Activated CD4-positive, alpha-beta T cell treated with anti-CD3 and anti-CD28 coated beads for 36 hours (primary cell): ENCODE measurements around the gene CRAMP1. TPM values are rescaled to one million over a fixed set of nuclear protein-coding genes. Genes with fewer than 3 reads are reported as not detected.

Experiments
- ATAC-seq: fragments of 200-7000 bp; cut with Tn5 transposase; one replicate; pipeline ENCODE4 v1.10.0; 2021; ENCODE audit warnings: mild to moderate bottlenecking, moderate library complexity
- CTCF ChIA-PET: fragments of 350-600 bp; sonication (Branson Sonifier 250); formaldehyde crosslinking; loops from one replicate; lab custom pipeline; 2021; ENCODE audit warnings: antibody characterized with exemption; lab: Charles Lee
- POLR2A ChIA-PET: fragments of 350-600 bp; sonication (Branson Sonifier 250); formaldehyde crosslinking; loops from one replicate; lab custom pipeline; 2021; ENCODE audit warnings: antibody characterized with exemption, inconsistent platforms; lab: Charles Lee
- DNase-seq: peaks from one replicate; pipeline ENCODE4 v3.0.0-alpha.2; 2020
- H3K27ac Mint-ChIP-seq: one replicate; pipeline ENCODE4 v1.8.0; 2021; ENCODE audit warnings: mixed read lengths
- H3K27me3 Mint-ChIP-seq: one replicate; pipeline ENCODE4 v1.8.0; 2021; ENCODE audit warnings: mixed read lengths
- H3K36me3 Mint-ChIP-seq: one replicate; pipeline ENCODE4 v1.8.0; 2021; ENCODE audit warnings: low read depth, mixed read lengths
- H3K4me1 Mint-ChIP-seq: one replicate; pipeline ENCODE4 v1.8.0; 2021; ENCODE audit warnings: mixed read lengths
- H3K4me3 Mint-ChIP-seq: one replicate; pipeline ENCODE4 v1.8.0; 2021; ENCODE audit warnings: mild to moderate bottlenecking, moderate library complexity, mixed read lengths
- H3K9me3 Mint-ChIP-seq: one replicate; pipeline ENCODE4 v1.8.0; 2021; ENCODE audit warnings: low read depth, mixed read lengths
- intact Hi-C, 2 experiments: fragments of 100-400 bp; cut with DNase I in 1 of 2; cut with micrococcal nuclease in 1 of 2; formaldehyde crosslinking; loops; one replicate each; pipeline versions ENCODE4 v1.14.2 to v1.15.1; 2022 to 2024; cut with DNase I, micrococcal nuclease
- total RNA-seq, 2 experiments: library from RNA; stranded (reverse); gene quantifications; one replicate each; pipeline ENCODE4 v1.2.3, GENCODE V29; 2021

The CRAMP1 gene
- total RNA-seq, 2 experiments from 2014 or later = 14.1 to 15.0 TPM

DNA sequence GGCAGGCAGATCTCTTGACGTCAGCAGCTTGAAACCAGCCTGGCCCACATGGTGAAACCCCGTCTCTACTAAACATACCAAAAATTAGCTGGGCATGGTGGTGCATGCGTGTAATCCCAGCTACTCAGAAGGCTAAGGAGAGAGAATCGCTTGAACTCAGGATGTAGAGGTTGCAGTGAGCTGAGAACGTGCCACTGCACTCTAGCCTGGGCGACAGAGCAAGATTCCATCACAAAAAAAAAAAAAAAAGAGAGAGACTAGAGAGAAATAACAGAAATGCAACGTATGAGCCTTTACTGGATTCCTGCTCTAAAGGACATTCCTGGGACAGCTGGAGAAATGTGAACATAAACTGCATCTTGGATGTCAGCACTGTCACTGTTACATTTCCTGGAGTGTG, 11.1 kb upstream of the CRAMP1 start:
- Mint-ChIP-seq H3K27me3 (no peaks in the 10 kb centered on the region), H3K9me3 (no peaks in the 10 kb centered on the region), H3K4me3 (no peak overlapping the region), H3K36me3 (no peaks in the 10 kb centered on the region), H3K4me1 (no peaks in the 10 kb centered on the region), H3K27ac (no peak overlapping the region)
- POLR2A ChIA-PET = no interaction called here
- no peak for DNase-seq
- no peak for ATAC-seq
- intact Hi-C loops = no loop called here
- CTCF ChIA-PET = interaction anchor here (0.6 kb wide), 1 partner anchor 40 kb away, joined by 3 read pairs; no protein-coding TSS in a partner anchor

- Mint-ChIP-seq H3K27ac (no peak overlapping the region), H3K27me3 (no peaks in the 10 kb centered on the region), H3K9me3 (no peaks in the 10 kb centered on the region), H3K4me3 (no peak overlapping the region), H3K4me1 (no peaks in the 10 kb centered on the region), H3K36me3 (no peaks in the 10 kb centered on the region)
- intact Hi-C loops = no loop called here
- CTCF ChIA-PET = no interaction called here
- POLR2A ChIA-PET = no interaction called here
- DNase-seq (no peak), ATAC-seq (no peak)
These were observed 10.7 kb upstream of the CRAMP1 start for GRCh38 chr16:1601489-1601888.

DNA sequence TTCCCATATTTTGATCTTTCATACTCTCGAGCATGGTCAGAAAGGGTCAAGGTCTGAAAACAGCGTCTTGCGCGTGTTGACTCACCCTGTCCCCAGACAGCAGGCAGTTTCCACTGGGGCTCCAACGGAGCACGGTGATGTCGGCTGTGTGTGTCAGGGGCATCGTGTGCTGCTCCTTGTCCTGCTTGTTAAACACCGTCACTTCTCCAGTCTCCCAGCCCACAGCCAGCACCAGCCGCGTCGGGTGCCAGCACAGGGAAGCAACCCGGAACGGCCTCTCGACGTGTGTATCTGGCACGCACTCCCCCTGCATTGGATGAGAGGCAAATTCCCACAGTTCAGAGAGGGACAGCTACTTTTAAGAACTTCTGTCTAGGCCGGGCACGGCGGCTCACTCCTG, 9.9 kb upstream of the CRAMP1 start:
- DNase-seq = no peak
- H3K27me3 Mint-ChIP-seq = no peaks in the 10 kb centered on the region
- H3K4me3 Mint-ChIP-seq = no peak overlapping the region
- intact Hi-C loops = no loop called here
- CTCF ChIA-PET = no interaction called here
- POLR2A ChIA-PET = no interaction called here
- no peaks in the 10 kb centered on the region for H3K9me3 Mint-ChIP-seq
- no peak for ATAC-seq
- no peaks in the 10 kb centered on the region for H3K4me1 Mint-ChIP-seq
- H3K27ac Mint-ChIP-seq = no peak overlapping the region
- H3K36me3 Mint-ChIP-seq = peaks cover 4% of the 10 kb centered on the region

- H3K9me3 Mint-ChIP-seq = no peaks in the 10 kb centered on the region
- ChIA-PET POLR2A (no interaction called here), CTCF (interaction anchor here (0.7 kb wide), 1 partner anchor 28 kb away, joined by 3 read pairs; no protein-coding TSS in a partner anchor)
- DNase-seq = no peak
- ATAC-seq = no peak
- peaks cover 4% of the 10 kb centered on the region for H3K36me3 Mint-ChIP-seq
- H3K4me1 Mint-ChIP-seq = peaks cover 8% of the 10 kb centered on the region
- H3K27ac Mint-ChIP-seq = no peak overlapping the region
- no peak overlapping the region for H3K4me3 Mint-ChIP-seq
- intact Hi-C loops = no loop called here
- no peaks in the 10 kb centered on the region for H3K27me3 Mint-ChIP-seq
These were observed 5.4 kb upstream of the CRAMP1 start for GRCh38 chr16:1606774-1607173.

GRCh38 chr16:1607971-1608370, 4.2 kb upstream of the CRAMP1 start:
- Mint-ChIP-seq H3K4me1 (peaks cover 10% of the 10 kb centered on the region), H3K27ac (no peak overlapping the region), H3K27me3 (no peaks in the 10 kb centered on the region), H3K9me3 (no peaks in the 10 kb centered on the region), H3K36me3 (peaks cover 4% of the 10 kb centered on the region), H3K4me3 (no peak overlapping the region)
- ATAC-seq = no peak
- no peak for DNase-seq
- ChIA-PET POLR2A (no interaction called here), CTCF (interaction anchor here (0.6 kb wide), 1 partner anchor 65 kb away, joined by 4 read pairs; no protein-coding TSS in a partner anchor)
- intact Hi-C loops = no loop called here

GRCh38 chr16:1610071-1610898, 1.9 kb upstream of the CRAMP1 start:
- Mint-ChIP-seq H3K4me3 (peak overlapping the region; percentile 88), H3K9me3 (no peaks in the 10 kb centered on the region), H3K27ac (peak overlapping the region; percentile 97), H3K36me3 (peaks cover 8% of the 10 kb centered on the region), H3K27me3 (peaks cover 2% of the 10 kb centered on the region), H3K4me1 (peaks cover 19% of the 10 kb centered on the region)
- intact Hi-C loops = loop anchor here (2.0 to 10.0 kb wide), 15 partner anchors 37 to 1375 kb away; partner anchors contain the start of genes ABCA3 (in 1 of the 2), CAPN15 (in 1 of the 2), DECR2 (in 1 of the 2) and FAM234A (in 1 of the 2)
- DNase-seq (peak; percentile 95), ATAC-seq (peak; percentile 67)
- ChIA-PET POLR2A (interaction anchor here (1.4 kb wide), 1 partner anchor 68 kb away, joined by 4 read pairs; the partner anchor contains the start of gene JPT2), CTCF (interaction anchor here (0.6 kb wide), 1 partner anchor 232 kb away, joined by 3 read pairs; no protein-coding TSS in a partner anchor)

- intact Hi-C loops = loop anchor here (2.0 to 10.0 kb wide), 15 partner anchors 36 to 1376 kb away; partner anchors contain the start of genes ABCA3 (in 1 of the 2), CAPN15 (in 1 of the 2), DECR2 (in 1 of the 2) and FAM234A (in 1 of the 2)
- POLR2A ChIA-PET = interaction anchor here (1.4 kb wide), 1 partner anchor 67 kb away, joined by 4 read pairs; the partner anchor contains the start of gene JPT2
- ATAC-seq (no peak), DNase-seq (peak; percentile 55)
- no peaks in the 10 kb centered on the region for H3K9me3 Mint-ChIP-seq
- H3K36me3 Mint-ChIP-seq = peaks cover 13% of the 10 kb centered on the region
- H3K27me3 Mint-ChIP-seq = peaks cover 2% of the 10 kb centered on the region
- H3K27ac Mint-ChIP-seq = peak overlapping the region; percentile 97
- CTCF ChIA-PET = interaction anchor here (0.6 to 1.0 kb wide), 2 partner anchors 95 to 232 kb away, joined by 3 to 7 read pairs; partner anchors contain the start of gene MAPK8IP3
- peaks cover 24% of the 10 kb centered on the region for H3K4me1 Mint-ChIP-seq
- H3K4me3 Mint-ChIP-seq = peak overlapping the region; percentile 88
These were observed 1.1 kb upstream of the CRAMP1 start for GRCh38 chr16:1610899-1611632.

- peaks cover 24% of the 10 kb centered on the region for H3K4me1 Mint-ChIP-seq
- peak; percentile 45 for DNase-seq
- peak overlapping the region; percentile 57 for H3K27ac Mint-ChIP-seq
- no peaks in the 10 kb centered on the region for H3K9me3 Mint-ChIP-seq
- ATAC-seq = no peak
- H3K27me3 Mint-ChIP-seq = peaks cover 2% of the 10 kb centered on the region
- intact Hi-C loops = loop anchor here (2.0 to 10.0 kb wide), 14 partner anchors 34 to 1208 kb away; partner anchors contain the start of genes CAPN15 (in 1 of the 2), CLCN7 (in 1 of the 2), DECR2 (in 1 of the 2) and JPT2 (in 1 of the 2)
- ChIA-PET CTCF (no interaction called here), POLR2A (no interaction called here)
- peak overlapping the region; percentile 84 for H3K4me3 Mint-ChIP-seq
- H3K36me3 Mint-ChIP-seq = peaks cover 22% of the 10 kb centered on the region
These were observed 1.1 kb downstream of the CRAMP1 start for GRCh38 chr16:1613211-1613622.

GRCh38 chr16:1613728-1614455, 1.7 kb downstream of the CRAMP1 start:
- Mint-ChIP-seq H3K4me3 (peak overlapping the region; percentile 84), H3K27me3 (peaks cover 2% of the 10 kb centered on the region), H3K27ac (peak overlapping the region; percentile 57), H3K4me1 (peaks cover 28% of the 10 kb centered on the region), H3K9me3 (no peaks in the 10 kb centered on the region), H3K36me3 (peaks cover 26% of the 10 kb centered on the region)
- intact Hi-C loops = loop anchor here (2.0 to 10.0 kb wide), 14 partner anchors 33 to 1209 kb away; partner anchors contain the start of genes CAPN15 (in 1 of the 2), CLCN7 (in 1 of the 2), DECR2 (in 1 of the 2) and JPT2 (in 1 of the 2)
- DNase-seq = peak; percentile 47
- no peak for ATAC-seq
- ChIA-PET CTCF (no interaction called here), POLR2A (no interaction called here)

DNA sequence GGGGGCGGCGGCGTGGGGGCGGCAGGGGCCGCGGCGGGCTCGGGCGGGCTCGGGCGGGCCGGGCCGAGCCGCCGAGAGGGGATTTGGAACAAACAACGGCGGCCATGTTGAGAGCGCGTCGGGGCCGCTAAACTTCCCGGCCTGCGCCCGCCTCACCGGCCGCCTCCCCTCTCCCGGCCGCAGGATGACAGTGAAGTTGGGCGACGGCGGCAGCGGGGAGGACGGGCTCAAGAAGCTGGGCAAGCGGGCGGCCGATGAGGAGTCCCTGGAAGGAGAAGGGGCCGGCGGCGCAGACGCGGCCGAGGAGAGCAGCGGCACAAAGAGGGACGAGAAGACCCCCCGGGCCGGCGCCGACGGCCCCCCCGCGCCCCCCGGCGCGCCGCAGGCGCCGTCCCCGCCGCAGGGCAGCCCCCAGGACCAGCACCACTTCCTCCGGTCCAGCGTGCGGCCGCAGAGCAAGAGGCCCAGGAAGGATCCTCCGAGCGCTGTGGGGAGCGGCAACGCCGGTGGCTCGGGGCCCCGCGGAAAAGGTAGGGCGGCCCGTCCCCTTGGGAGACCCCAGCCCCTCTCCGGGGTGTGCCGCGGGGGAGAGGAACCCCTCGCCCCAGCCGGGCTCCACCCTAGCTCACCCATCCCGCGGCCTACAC, 2.4 kb downstream of the CRAMP1 start:
- peaks cover 29% of the 10 kb centered on the region for H3K4me1 Mint-ChIP-seq
- no peak for ATAC-seq
- H3K36me3 Mint-ChIP-seq = peaks cover 30% of the 10 kb centered on the region
- H3K27me3 Mint-ChIP-seq = peaks cover 2% of the 10 kb centered on the region
- DNase-seq = peak; percentile 58
- CTCF ChIA-PET = interaction anchor here (0.6 to 0.7 kb wide), 2 partner anchors 313 to 408 kb away, joined by 3 read pairs; no protein-coding TSS in a partner anchor
- H3K9me3 Mint-ChIP-seq = no peaks in the 10 kb centered on the region
- POLR2A ChIA-PET = no interaction called here
- intact Hi-C loops = loop anchor here (5.0 to 10.0 kb wide), 10 partner anchors 33 to 1210 kb away; partner anchors contain the start of genes CAPN15 (in 1 of the 2), DECR2 (in 1 of the 2), LMF1 (in 1 of the 2) and MLST8 (in 1 of the 2)
- peak overlapping the region; percentile 74 for H3K4me3 Mint-ChIP-seq
- H3K27ac Mint-ChIP-seq = no peak overlapping the region
